Activated CD8-positive, alpha-beta T cell treated with anti-CD3 and anti-CD28 coated beads, Interleukin-2, amount 10 ng/mL, durations not matched to agents 7 days and 5 days (primary cell): Measurements from ENCODE around the gene CASP2. TPM values are rescaled to one million over a fixed set of nuclear protein-coding genes. Genes with fewer than 3 reads are reported as not detected.

Experiments used
- ATAC-seq: fragments of 150-1000 bp; cut with Tn5 transposase; one replicate; pipeline ENCODE4 v1.10.0; 2021; ENCODE audit warnings: moderate library complexity
- CTCF ChIA-PET: fragments of 350-600 bp; sonication (Branson Sonifier 250); formaldehyde crosslinking; loops from one replicate; lab custom pipeline; 2021; ENCODE audit warnings: antibody characterized with exemption; lab: Charles Lee
- POLR2A ChIA-PET: fragments of 350-600 bp; sonication (Branson Sonifier 250); formaldehyde crosslinking; loops from one replicate; lab custom pipeline; 2021; ENCODE audit warnings: antibody characterized with exemption; lab: Charles Lee
- DNase-seq: peaks from one replicate; pipeline ENCODE4 v3.0.0-alpha.2; 2020
- H3K27ac Mint-ChIP-seq: one replicate; pipeline ENCODE4 v1.8.0; 2021; ENCODE audit warnings: mild to moderate bottlenecking, mixed read lengths
- H3K27me3 Mint-ChIP-seq: one replicate; pipeline ENCODE4 v1.8.0; 2021; ENCODE audit warnings: low read depth, mixed read lengths
- H3K36me3 Mint-ChIP-seq: one replicate; pipeline ENCODE4 v1.8.0; 2021; ENCODE audit warnings: low read depth, mixed read lengths
- H3K4me1 Mint-ChIP-seq: one replicate; pipeline ENCODE4 v1.8.0; 2021; ENCODE audit warnings: low read depth, mixed read lengths
- H3K4me3 Mint-ChIP-seq: one replicate; pipeline ENCODE4 v1.8.0; 2021; ENCODE audit warnings: mild to moderate bottlenecking, mixed read lengths
- H3K9me3 Mint-ChIP-seq: one replicate; pipeline ENCODE4 v1.8.0; 2022; ENCODE audit warnings: mixed read lengths; ENCODE audit not compliant: insufficient read depth
- total RNA-seq, 2 experiments: library from RNA; stranded (reverse); gene quantifications; one replicate each; pipeline ENCODE4 v1.2.3, GENCODE V29; 2021

Gene CASP2
- total RNA-seq, 2 experiments from 2014 or later, result 111 to 115 TPM

- Mint-ChIP-seq H3K4me3 (no peak overlapping the region), H3K36me3 (no peaks in the 10 kb centered on the region), H3K27ac (no peak overlapping the region), H3K9me3 (no peaks in the 10 kb centered on the region), H3K4me1 (no peaks in the 10 kb centered on the region), H3K27me3 (peaks cover 30% of the 10 kb centered on the region)
- ChIA-PET POLR2A (no interaction called here), CTCF (interaction anchor here (1.2 kb wide), 1 partner anchor 111 kb away, joined by 3 read pairs; no protein-coding TSS in a partner anchor)
- no peak for DNase-seq
- no peak for ATAC-seq
These were observed 63.4 kb downstream of the CASP2 start for GRCh38 chr7:143351574-143351973.

DNA sequence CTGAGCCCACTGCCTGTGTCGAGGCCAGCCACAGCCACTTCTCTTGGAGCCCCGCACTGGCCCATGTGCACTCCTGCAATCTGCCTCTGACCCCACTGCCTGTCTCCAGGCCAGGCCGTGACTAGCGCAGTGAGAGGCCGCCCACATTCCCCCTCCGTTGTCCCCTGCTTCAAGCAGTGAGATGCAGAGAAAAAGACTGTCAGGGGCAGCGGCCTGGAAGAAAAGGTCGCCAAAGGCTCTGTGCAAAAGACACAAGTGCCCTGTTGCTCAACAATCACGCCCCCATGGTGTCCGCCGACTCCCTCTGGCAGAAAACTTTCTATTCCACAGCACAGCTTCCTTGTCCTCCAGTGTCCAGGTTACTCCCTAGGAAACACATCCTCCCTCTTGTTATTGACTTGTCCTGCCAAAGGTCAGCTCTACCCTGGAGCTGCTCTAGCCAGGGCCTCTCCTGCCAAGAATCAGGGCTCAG is 64.4 kb downstream of the CASP2 start:
- ChIA-PET POLR2A (no interaction called here), CTCF (no interaction called here)
- Mint-ChIP-seq H3K4me1 (no peaks in the 10 kb centered on the region), H3K4me3 (no peak overlapping the region), H3K36me3 (no peaks in the 10 kb centered on the region), H3K27ac (no peak overlapping the region), H3K9me3 (no peaks in the 10 kb centered on the region), H3K27me3 (peaks cover 22% of the 10 kb centered on the region)
- ATAC-seq, result no peak
- no peak for DNase-seq

GRCh38 chr7:143354376-143354775 is 66.2 kb downstream of the CASP2 start:
- Mint-ChIP-seq H3K4me1 (no peaks in the 10 kb centered on the region), H3K9me3 (no peaks in the 10 kb centered on the region), H3K36me3 (no peaks in the 10 kb centered on the region), H3K27ac (no peak overlapping the region), H3K4me3 (no peak overlapping the region), H3K27me3 (peaks cover 12% of the 10 kb centered on the region)
- ChIA-PET CTCF (interaction anchor here (0.9 to 1.2 kb wide), 2 partner anchors 9 to 63 kb away, joined by 3 to 5 read pairs; no protein-coding TSS in a partner anchor), POLR2A (no interaction called here)
- no peak for DNase-seq
- ATAC-seq, result no peak

- H3K4me3 Mint-ChIP-seq, result no peak overlapping the region
- peaks cover 12% of the 10 kb centered on the region for H3K27me3 Mint-ChIP-seq
- no peaks in the 10 kb centered on the region for H3K36me3 Mint-ChIP-seq
- H3K9me3 Mint-ChIP-seq, result no peaks in the 10 kb centered on the region
- ChIA-PET CTCF (interaction anchor here (0.7 to 2.9 kb wide), 2 partner anchors 10 to 55 kb away, joined by 3 to 8 read pairs; no protein-coding TSS in a partner anchor), POLR2A (no interaction called here)
- ATAC-seq, result no peak
- DNase-seq, result no peak
- peak overlapping the region; percentile 31 for H3K27ac Mint-ChIP-seq
- H3K4me1 Mint-ChIP-seq, result no peaks in the 10 kb centered on the region
These were observed 66.8 kb downstream of the CASP2 start for GRCh38 chr7:143354965-143355364.

DNA sequence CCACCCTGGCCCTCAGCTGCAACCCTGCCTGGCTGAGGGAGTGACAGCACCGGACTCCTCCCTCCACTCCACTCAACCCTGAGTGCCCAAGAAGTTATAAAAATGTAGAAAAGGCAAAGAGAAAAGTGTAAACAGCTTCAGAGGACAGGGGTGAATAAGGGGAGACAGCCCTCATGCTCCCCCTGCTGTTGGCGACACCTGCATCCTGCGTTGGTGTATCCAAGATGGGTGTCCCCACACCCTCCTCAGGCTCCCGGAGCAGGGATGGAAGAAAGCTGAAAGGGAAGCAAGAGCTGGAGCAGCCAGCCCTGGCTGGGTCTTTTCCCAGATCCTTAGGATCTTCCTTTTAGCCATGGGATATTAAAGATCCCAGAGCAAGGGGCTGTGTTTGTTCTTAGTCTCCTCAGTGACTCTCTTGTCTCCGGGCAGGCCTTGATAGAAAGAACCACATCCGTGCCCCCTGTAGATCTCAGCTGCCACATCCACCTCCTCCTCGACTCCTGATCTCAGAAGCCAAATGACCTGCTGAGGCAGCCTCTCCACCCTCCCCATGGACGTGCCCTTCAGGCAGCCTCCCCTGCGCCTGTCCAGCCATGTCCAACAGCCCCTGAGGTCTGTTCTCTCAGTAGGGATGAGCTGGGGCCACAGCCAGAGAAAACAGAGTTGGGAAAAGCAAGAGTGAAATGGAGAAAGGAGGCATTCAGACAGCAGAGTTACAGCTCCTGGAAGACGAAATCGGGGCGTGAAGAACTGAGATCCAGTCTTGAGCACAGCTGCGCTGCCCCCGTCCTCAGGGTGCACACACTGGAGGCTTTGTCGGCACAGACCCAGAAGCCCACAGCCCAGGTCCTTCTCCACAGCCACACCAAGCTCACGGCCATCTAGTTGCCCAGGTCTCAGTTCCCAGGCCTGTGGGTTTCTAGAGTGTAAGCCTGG is 67.6 kb downstream of the CASP2 start:
- Mint-ChIP-seq H3K4me1 (no peaks in the 10 kb centered on the region), H3K4me3 (no peak overlapping the region), H3K27me3 (peaks cover 19% of the 10 kb centered on the region), H3K27ac (no peak overlapping the region), H3K9me3 (no peaks in the 10 kb centered on the region), H3K36me3 (no peaks in the 10 kb centered on the region)
- ChIA-PET CTCF (interaction anchor here (0.7 to 2.9 kb wide), 4 partner anchors 11 to 115 kb away, joined by 3 to 8 read pairs (median 5); no protein-coding TSS in a partner anchor), POLR2A (no interaction called here)
- DNase-seq, result no peak
- no peak for ATAC-seq

- no peak for ATAC-seq
- CTCF ChIA-PET, result interaction anchor here (1.0 to 2.9 kb wide), 5 partner anchors 11 to 116 kb away, joined by 3 to 8 read pairs (median 4); no protein-coding TSS in a partner anchor
- POLR2A ChIA-PET, result interaction anchor here (1.0 kb wide), 1 partner anchor 19 kb away, joined by 3 read pairs; no protein-coding TSS in a partner anchor
- H3K4me3 Mint-ChIP-seq, result no peak overlapping the region
- H3K27ac Mint-ChIP-seq, result no peak overlapping the region
- H3K4me1 Mint-ChIP-seq, result no peaks in the 10 kb centered on the region
- no peaks in the 10 kb centered on the region for H3K36me3 Mint-ChIP-seq
- no peaks in the 10 kb centered on the region for H3K9me3 Mint-ChIP-seq
- H3K27me3 Mint-ChIP-seq, result peaks cover 22% of the 10 kb centered on the region
- no peak for DNase-seq
These were observed 68.4 kb downstream of the CASP2 start for GRCh38 chr7:143356414-143357050.

Other genes with a start within 250 kb of the CASP2 start
- gene OR6V1, start 236.0 kb upstream of the CASP2 start, total RNA-seq, result not detected
- gene PIP, start 156.3 kb upstream of the CASP2 start, total RNA-seq, result not detected
- not detected for gene TAS2R39, start 104.9 kb upstream of the CASP2 start, total RNA-seq
- not detected for gene TAS2R40, start 66.3 kb upstream of the CASP2 start, total RNA-seq
- gene GSTK1, start 24.9 kb upstream of the CASP2 start, total RNA-seq, result 100 to 1,000 TPM; 254 to 255 TPM
- under 1 TPM; 0.29 to 0.65 TPM for gene TMEM139, start 3.4 kb upstream of the CASP2 start, total RNA-seq
- gene CLCN1, start 27.8 kb downstream of the CASP2 start, total RNA-seq, result under 1 TPM in 1 of 2 experiments, not detected in 1; 0.13 TPM
- gene FAM131B, start 74.4 kb downstream of the CASP2 start, total RNA-seq, result 1 to 10 TPM; 2.2 to 2.4 TPM
- gene ZYX, start 93.0 kb downstream of the CASP2 start, total RNA-seq, result 100 to 1,000 TPM; 179 to 192 TPM
- gene EPHA1, start 120.5 kb downstream of the CASP2 start, total RNA-seq, result 10 to 100 TPM; 12.4 to 15.7 TPM
- gene TAS2R60, start 155.1 kb downstream of the CASP2 start, total RNA-seq, result under 1 TPM; 0.26 to 0.29 TPM
- not detected for gene TAS2R41, start 189.5 kb downstream of the CASP2 start, total RNA-seq